NOMO-1 treated with DMSO at 0.1 percent for 48 hours (cell line): ENCODE data around the gene MUSK.

ENCODE experiments used
- DNase-seq: peaks from one replicate; lab custom pipeline; 2025; ENCODE audit not compliant: unreplicated experiment; lab: John Stamatoyannopoulos, UW

Gene MUSK

DNA sequence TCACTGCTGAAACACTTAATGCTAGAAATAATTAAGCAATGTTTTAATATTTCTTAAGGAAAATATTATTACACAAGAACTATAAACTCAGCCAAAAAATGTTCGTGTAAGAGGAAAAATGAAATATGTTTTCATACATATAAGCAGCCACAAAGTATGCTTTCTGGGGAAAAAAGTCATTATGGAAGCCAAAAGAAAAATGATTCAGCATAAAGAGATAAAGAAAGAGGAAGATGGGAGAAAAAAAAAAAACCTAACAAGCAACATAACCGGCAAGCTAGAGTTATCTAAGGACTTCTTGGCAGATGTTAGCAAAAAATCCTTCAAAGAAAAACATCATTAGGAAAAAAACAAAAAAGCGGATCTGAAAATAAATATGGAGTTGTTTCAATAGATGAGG, 179.1 kb downstream of the MUSK start:
- DNase-seq: peak; percentile 56

DNA sequence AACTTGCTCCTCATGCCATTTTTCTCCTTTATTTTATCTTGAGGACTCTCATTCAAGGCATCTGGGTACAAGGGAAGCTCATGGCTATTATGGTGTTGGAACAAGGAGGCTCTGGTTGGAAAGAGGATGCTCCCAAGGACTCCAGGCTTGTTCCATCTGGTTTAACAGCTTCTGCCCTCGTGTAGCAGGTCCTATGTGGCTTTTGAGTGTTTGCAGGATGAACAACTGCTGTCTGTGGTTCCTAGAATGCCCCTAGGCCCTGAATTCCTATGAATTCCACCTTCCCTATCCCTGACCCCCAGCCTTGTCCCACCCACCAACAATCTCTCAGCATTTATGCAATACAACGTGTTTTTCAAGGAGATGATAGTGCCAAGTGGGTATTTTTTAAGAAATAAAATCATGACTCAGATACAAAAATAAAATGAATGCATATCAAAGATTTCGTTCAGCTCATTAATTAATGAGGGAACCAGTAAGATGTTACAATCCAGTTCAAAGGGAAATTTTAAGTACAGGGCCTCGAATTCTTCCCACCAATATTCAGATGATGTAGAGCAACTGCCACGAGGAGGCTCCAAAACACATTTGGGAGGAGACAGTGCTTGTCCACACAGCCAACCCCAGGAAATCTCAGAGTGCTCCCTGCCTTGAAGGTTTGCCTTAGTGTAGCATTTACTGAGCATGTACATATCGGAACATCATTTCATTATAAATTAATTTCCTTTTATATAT, 182.0 kb downstream of the MUSK start:
- no peak for DNase-seq
